Measurements from ENCODE around the gene TTLL1. TPM values are rescaled to one million over a fixed set of nuclear protein-coding genes. Genes with fewer than 3 reads are reported as not detected.
A peak's percentile ranks its signal among the peaks of the same experiment; 100 is the strongest.

TTLL1 gene
- total RNA-seq, 1 experiment from 2014 or later = 4.1 TPM

- Mint-ChIP-seq H3K4me1 (ENCODE audit: low read depth, unreplicated experiment) (no peaks in the 10 kb centered on the region), H3K9me3 (ENCODE audit: unreplicated experiment) (no peaks in the 10 kb centered on the region), H3K36me3 (ENCODE audit: insufficient read depth, unreplicated experiment) (no peaks in the 10 kb centered on the region), H3K27me3 (ENCODE audit: insufficient read depth, unreplicated experiment) (no peaks in the 10 kb centered on the region), H3K27ac (ENCODE audit: unreplicated experiment) (no peak overlapping the region), H3K4me3 (ENCODE audit: unreplicated experiment) (no peak overlapping the region)
- Histone ChIP-seq H3K4me3 (ENCODE audit: low read depth, low read length) (no peak overlapping the region), H3K27me3 (replicated peaks; ENCODE audit: control insufficient read depth, insufficient read depth, low read length) (no peaks in the 10 kb centered on the region), H3K9me3 (no peaks in the 10 kb centered on the region), H3K4me1 (no peaks in the 10 kb centered on the region), H3K36me3 (ENCODE audit: control insufficient read depth, insufficient read depth, low read length) (no peaks in the 10 kb centered on the region)
- intact Hi-C loops (cut with micrococcal nuclease; ENCODE audit: unreplicated experiment) = no loop called here
- ChIA-PET CTCF (interaction anchor here (0.6 kb wide), 3 partner anchors 10 to 116 kb away, joined by 3 to 4 read pairs (median 3); partner anchors contain the start of gene TSPO), POLR2A (no interaction called here)
- BruUV-seq (replicated peaks) = no TSS peak
- TF ChIP-seq CTCF (IDR thresholded peaks at IDR 0.05; ENCODE audit: insufficient read depth in 1 of 2, low read depth in 1 of 2, low read length in 1 of 2, severe bottlenecking in 1 of 2, unreplicated experiment in 1 of 2) = peak; percentile 76 to 79
- DNase-seq = peak; percentile 48 to 71
Measured at GRCh38 chr22:43060183-43060582, 29.0 kb downstream of the TTLL1 start.

- no peaks in the 10 kb centered on the region for H3K9me3 ChIP-seq
- H3K27me3 Mint-ChIP-seq (ENCODE audit: insufficient read depth, unreplicated experiment) = no peaks in the 10 kb centered on the region
- H3K36me3 ChIP-seq (ENCODE audit: control insufficient read depth, insufficient read depth, low read length) = no peaks in the 10 kb centered on the region
- no peaks in the 10 kb centered on the region for H3K4me1 ChIP-seq
- no peak overlapping the region for H3K4me3 ChIP-seq (ENCODE audit: low read depth, low read length)
- no TSS peak for BruUV-seq (replicated peaks)
- no peak overlapping the region for H3K27ac Mint-ChIP-seq (ENCODE audit: unreplicated experiment)
- no peaks in the 10 kb centered on the region for H3K36me3 Mint-ChIP-seq (ENCODE audit: insufficient read depth, unreplicated experiment)
- no peaks in the 10 kb centered on the region for H3K9me3 Mint-ChIP-seq (ENCODE audit: unreplicated experiment)
- intact Hi-C loops (cut with micrococcal nuclease; ENCODE audit: unreplicated experiment) = no loop called here
- DNase-seq = no peak
- no peaks in the 10 kb centered on the region for H3K27me3 ChIP-seq (replicated peaks; ENCODE audit: control insufficient read depth, insufficient read depth, low read length)
- ChIA-PET CTCF (interaction anchor here (0.6 kb wide), 1 partner anchor 354 kb away, joined by 4 read pairs; no protein-coding TSS in a partner anchor), POLR2A (no interaction called here)
- H3K4me1 Mint-ChIP-seq (ENCODE audit: low read depth, unreplicated experiment) = no peaks in the 10 kb centered on the region
- TF ChIP-seq CTCF (IDR thresholded peaks at IDR 0.05; ENCODE audit: insufficient read depth in 1 of 2, low read depth in 1 of 2, low read length in 1 of 2, severe bottlenecking in 1 of 2, unreplicated experiment in 1 of 2) = no peak
- H3K4me3 Mint-ChIP-seq (ENCODE audit: unreplicated experiment) = no peak overlapping the region
Measured at GRCh38 chr22:43057641-43058040, 31.6 kb downstream of the TTLL1 start.

DNA sequence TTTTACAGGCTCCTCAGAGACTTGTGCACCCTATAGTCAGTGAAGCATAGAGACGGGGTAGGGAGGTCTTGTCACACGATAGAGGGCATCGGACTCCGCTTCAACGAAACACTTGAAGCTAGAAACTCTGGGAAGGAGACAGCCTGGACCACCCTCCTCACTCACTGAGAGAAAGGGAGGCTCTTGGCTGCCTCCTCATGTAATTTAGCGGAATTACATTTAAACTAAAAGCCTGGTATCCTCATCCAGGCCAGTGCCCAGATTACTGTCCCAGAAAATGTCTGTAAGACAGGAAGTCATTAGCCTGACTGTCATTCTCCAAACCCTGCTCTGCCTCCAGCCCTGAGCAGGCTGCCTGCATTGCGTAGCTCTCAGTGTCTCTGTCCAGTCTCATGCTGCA is 36.0 kb downstream of the TTLL1 start:
- intact Hi-C loops (cut with micrococcal nuclease; ENCODE audit: unreplicated experiment) = no loop called here
- H3K4me1 ChIP-seq = 0 out of 2 replicates have a peak, but pooled peaks cover 3% of the 10 kb centered on the region
- Mint-ChIP-seq H3K4me1 (ENCODE audit: low read depth, unreplicated experiment) (no peaks in the 10 kb centered on the region), H3K27me3 (ENCODE audit: insufficient read depth, unreplicated experiment) (no peaks in the 10 kb centered on the region), H3K36me3 (ENCODE audit: insufficient read depth, unreplicated experiment) (no peaks in the 10 kb centered on the region), H3K9me3 (ENCODE audit: unreplicated experiment) (no peaks in the 10 kb centered on the region), H3K27ac (ENCODE audit: unreplicated experiment) (no peak overlapping the region), H3K4me3 (ENCODE audit: unreplicated experiment) (no peak overlapping the region)
- POLR2A ChIA-PET = no interaction called here
- CTCF ChIA-PET = no interaction called here
- H3K36me3 ChIP-seq (ENCODE audit: control insufficient read depth, insufficient read depth, low read length) = no peaks in the 10 kb centered on the region
- peak in 1 of 2 experiments; percentile 43 for TF ChIP-seq CTCF (IDR thresholded peaks at IDR 0.05; ENCODE audit: insufficient read depth in 1 of 2, low read depth in 1 of 2, low read length in 1 of 2, severe bottlenecking in 1 of 2, unreplicated experiment in 1 of 2)
- H3K27me3 ChIP-seq (replicated peaks; ENCODE audit: control insufficient read depth, insufficient read depth, low read length) = no peaks in the 10 kb centered on the region
- BruUV-seq (replicated peaks) = no TSS peak
- H3K4me3 ChIP-seq (ENCODE audit: low read depth, low read length) = no peak overlapping the region
- H3K9me3 ChIP-seq = no peaks in the 10 kb centered on the region
- no peak for DNase-seq

Measured in Caco-2 (cell line).